ENCODE measurements around the gene KRTAP10-11.

The KRTAP10-11 gene

DNA sequence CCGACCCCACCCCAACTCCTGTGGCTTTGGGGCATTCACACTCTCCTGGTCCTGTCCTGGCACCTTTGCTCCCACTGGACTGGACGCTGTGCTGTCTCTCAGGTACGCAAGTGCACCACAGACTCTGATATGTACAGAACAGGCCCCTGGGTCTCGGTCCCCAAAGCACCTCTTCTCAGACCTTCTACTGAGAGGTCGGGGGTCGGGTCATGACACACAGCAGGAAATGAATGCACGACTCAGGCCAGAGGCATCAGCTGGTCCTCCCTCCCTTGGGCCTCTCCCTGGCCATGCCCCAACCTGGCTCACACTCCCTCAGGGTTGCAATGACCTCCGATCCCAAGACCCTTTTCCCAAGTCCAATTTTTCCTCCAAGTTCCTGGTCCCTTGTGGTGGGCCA is 49.0 kb downstream of the KRTAP10-11 start:
- DNase-seq (ENCODE audit: low read depth): no peak

DNA sequence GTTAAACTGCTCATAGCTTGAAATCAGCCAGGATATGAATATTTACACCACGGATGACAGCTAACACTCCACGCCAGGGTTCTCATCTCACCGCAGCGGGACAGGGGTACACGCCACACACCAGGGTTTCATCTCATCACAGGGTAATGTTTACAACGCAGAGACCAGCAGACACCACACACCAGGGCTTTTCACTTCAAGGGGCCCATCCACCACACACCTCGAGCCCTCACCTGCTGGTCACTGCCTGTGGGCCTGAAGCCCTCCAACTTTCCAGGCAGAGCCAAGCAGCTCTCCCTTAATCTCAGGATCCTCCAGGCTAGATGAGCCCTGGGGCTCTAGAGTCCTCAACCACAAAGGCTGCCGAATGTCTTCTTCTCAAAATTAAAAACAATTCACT is 49.4 kb downstream of the KRTAP10-11 start:
- no peak for DNase-seq (ENCODE audit: low read depth)

DNA sequence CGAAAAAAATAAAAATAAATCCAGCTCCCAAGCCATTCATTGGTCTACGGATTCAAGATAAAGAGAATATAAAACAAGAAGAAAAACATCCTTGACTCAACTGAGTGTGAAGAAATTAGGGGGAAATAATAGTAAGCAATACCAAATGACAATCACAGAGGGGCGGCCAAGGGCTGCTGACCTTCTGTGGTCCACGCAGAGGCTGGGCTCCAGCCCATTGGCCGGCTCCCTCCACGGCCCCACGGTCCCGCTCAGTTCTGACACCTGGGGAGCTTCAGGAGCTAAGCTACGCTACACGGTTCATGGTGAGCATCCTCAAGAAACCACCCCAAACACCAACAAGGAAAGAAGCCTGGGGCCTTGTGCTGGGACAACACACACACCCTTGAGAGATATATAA is 50.4 kb downstream of the KRTAP10-11 start:
- no peak for DNase-seq (ENCODE audit: low read depth)

Data from ELR (cell line).